ENCODE data around the gene SALL4. TPM values are rescaled to one million over a fixed set of nuclear protein-coding genes. Genes with fewer than 3 reads are reported as not detected.
"Not testable (repeated sequence)": the region's sequence is repeated elsewhere in the genome, so short reads cannot be mapped to it uniquely, and the experiment has no call there.

Gene SALL4
- total RNA-seq, 1 donor from 2014 or later = 219 TPM

GRCh38 chr20:51788822-51789221 is 13.5 kb downstream of the SALL4 start:
- Mint-ChIP-seq H3K4me3 (no peak overlapping the region), H3K27me3 (ENCODE audit: insufficient read depth, low read depth) (peaks cover 6% of the 10 kb centered on the region), H3K36me3 (peaks cover 49% of the 10 kb centered on the region), H3K9me3 (no peaks in the 10 kb centered on the region), H3K27ac (no peak overlapping the region), H3K4me1 (peaks cover 8% of the 10 kb centered on the region)
- H3K27ac ChIP-seq = no peak overlapping the region
- TF ChIP-seq EZH2phosphoT487 (IDR thresholded peaks at IDR 0.05) (no peak), EZH2 (IDR thresholded peaks at IDR 0.05) (no peak), CTCF (IDR thresholded peaks at IDR 0.05) (no peak)
- no peak overlapping the region for H3K4me3 ChIP-seq
- H4K20me1 ChIP-seq (ENCODE audit: low read depth) = peaks cover 100% of the 10 kb centered on the region
- no peak for DNase-seq (ENCODE audit: low spot score)
- no peak overlapping the region for H3K9ac ChIP-seq
- H3K36me3 ChIP-seq = peaks cover 23% of the 10 kb centered on the region
- no peak overlapping the region for H2AFZ ChIP-seq (replicated peaks)
- peaks cover 100% of the 10 kb centered on the region for H3K79me2 ChIP-seq (ENCODE audit: low read depth)
- peaks cover 10% of the 10 kb centered on the region for H3K4me1 ChIP-seq
- H3K4me2 ChIP-seq = no peak overlapping the region
- peaks cover 66% of the 10 kb centered on the region for H3F3A ChIP-seq (ENCODE audit: low read depth)
- no peaks in the 10 kb centered on the region for H3K27me3 ChIP-seq
- H3K9me3 ChIP-seq (ENCODE audit: low read depth) = no peaks in the 10 kb centered on the region

DNA sequence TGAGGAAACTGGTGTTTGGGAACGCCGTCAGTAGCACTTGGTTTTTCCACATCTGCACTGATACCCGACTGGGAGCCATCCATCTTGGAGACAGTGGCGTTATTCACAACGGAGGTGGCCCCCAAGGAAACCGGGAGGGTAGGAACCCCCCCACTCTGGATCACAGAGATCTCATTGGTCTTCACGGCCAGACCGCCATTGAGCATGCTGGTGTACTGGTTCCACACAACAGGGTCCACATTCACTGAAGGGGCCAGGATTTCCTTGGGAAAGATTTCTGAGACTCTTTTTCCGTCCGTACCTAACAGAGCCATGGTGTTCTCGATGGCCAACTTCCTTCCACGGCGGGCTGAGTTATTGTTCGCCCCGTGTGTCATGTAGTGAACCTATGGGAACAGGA is 18.0 kb downstream of the SALL4 start:
- no peak overlapping the region for H3K4me3 Mint-ChIP-seq
- H3K36me3 Mint-ChIP-seq = peaks cover 60% of the 10 kb centered on the region
- DNase-seq (ENCODE audit: low spot score) = no peak
- H3K9me3 ChIP-seq (ENCODE audit: low read depth) = no peaks in the 10 kb centered on the region
- no peak overlapping the region for H3K9ac ChIP-seq
- H3F3A ChIP-seq (ENCODE audit: low read depth) = peaks cover 88% of the 10 kb centered on the region
- H3K36me3 ChIP-seq = peaks cover 45% of the 10 kb centered on the region
- no peaks in the 10 kb centered on the region for H3K27me3 ChIP-seq
- H3K4me1 Mint-ChIP-seq = no peaks in the 10 kb centered on the region
- peak overlapping the region; percentile 5 for H3K27ac ChIP-seq
- no peaks in the 10 kb centered on the region for H3K4me1 ChIP-seq
- H3K4me3 ChIP-seq = no peak overlapping the region
- TF ChIP-seq EZH2 (IDR thresholded peaks at IDR 0.05) (no peak), CTCF (IDR thresholded peaks at IDR 0.05) (no peak), EZH2phosphoT487 (IDR thresholded peaks at IDR 0.05) (no peak)
- no peak overlapping the region for H3K27ac Mint-ChIP-seq
- no peak overlapping the region for H2AFZ ChIP-seq (replicated peaks)
- peaks cover 82% of the 10 kb centered on the region for H4K20me1 ChIP-seq (ENCODE audit: low read depth)
- H3K79me2 ChIP-seq (ENCODE audit: low read depth) = peaks cover 73% of the 10 kb centered on the region
- no peak overlapping the region for H3K4me2 ChIP-seq
- H3K9me3 Mint-ChIP-seq = peaks cover 9% of the 10 kb centered on the region
- H3K27me3 Mint-ChIP-seq (ENCODE audit: insufficient read depth, low read depth) = no peaks in the 10 kb centered on the region

DNA sequence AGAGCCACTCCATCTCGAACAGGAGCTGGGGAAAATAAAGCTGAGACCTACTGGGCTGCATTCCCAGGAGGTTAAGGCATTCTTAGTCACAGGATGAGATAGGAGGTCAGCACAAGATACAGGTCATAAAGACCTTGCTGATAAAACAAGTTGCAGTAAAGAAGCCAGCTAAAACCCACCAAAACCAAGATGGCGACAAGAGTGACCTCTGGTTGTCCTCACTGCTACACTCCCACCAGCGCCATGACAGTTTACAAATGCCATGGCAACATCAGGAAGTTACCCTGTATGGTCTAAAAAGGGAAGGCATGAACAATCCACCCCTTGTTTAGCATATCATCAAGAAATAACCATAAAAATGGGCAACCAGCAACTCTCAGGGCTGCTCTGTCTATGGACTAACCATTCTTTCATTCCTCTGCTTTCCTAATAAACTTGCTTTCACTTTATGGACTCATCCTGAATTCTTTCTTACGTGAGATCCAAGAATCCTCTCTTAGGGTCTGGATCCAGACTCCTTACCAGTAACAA is 24.0 kb downstream of the SALL4 start:
- Histone ChIP-seq H3K79me2 (ENCODE audit: low read depth) (peaks cover 13% of the 10 kb centered on the region), H4K20me1 (ENCODE audit: low read depth) (peaks cover 22% of the 10 kb centered on the region), H3K36me3 (peaks cover 27% of the 10 kb centered on the region), H3F3A (ENCODE audit: low read depth) (peaks cover 70% of the 10 kb centered on the region), H3K27ac (peak overlapping the region; percentile 70)
- not testable (repeated sequence) for H3K4me1 ChIP-seq; H3K27ac Mint-ChIP-seq; H3K4me3 Mint-ChIP-seq; H2AFZ ChIP-seq (replicated peaks); H3K4me1 Mint-ChIP-seq; H3K27me3 Mint-ChIP-seq (ENCODE audit: insufficient read depth, low read depth); H3K9ac ChIP-seq; DNase-seq (ENCODE audit: low spot score); H3K27me3 ChIP-seq; H3K9me3 ChIP-seq (ENCODE audit: low read depth); H3K4me2 ChIP-seq; H3K4me3 ChIP-seq
- Mint-ChIP-seq H3K9me3 (peaks cover 24% of the 10 kb centered on the region), H3K36me3 (peaks cover 48% of the 10 kb centered on the region)

GRCh38 chr20:51775241-51775640 is 27.1 kb downstream of the SALL4 start:
- Histone ChIP-seq H4K20me1 (ENCODE audit: low read depth) (no peaks in the 10 kb centered on the region), H3K27me3 (no peaks in the 10 kb centered on the region), H3K4me2 (no peak overlapping the region), H3K9ac (no peak overlapping the region), H3K4me1 (no peaks in the 10 kb centered on the region), H3F3A (ENCODE audit: low read depth) (peaks cover 43% of the 10 kb centered on the region), H3K36me3 (no peaks in the 10 kb centered on the region), H3K4me3 (no peak overlapping the region), H3K9me3 (ENCODE audit: low read depth) (no peaks in the 10 kb centered on the region), H3K27ac (no peak overlapping the region), H3K79me2 (ENCODE audit: low read depth) (no peaks in the 10 kb centered on the region), H2AFZ (replicated peaks) (no peak overlapping the region)
- Mint-ChIP-seq H3K27me3 (ENCODE audit: insufficient read depth, low read depth) (peaks cover 4% of the 10 kb centered on the region), H3K9me3 (peaks cover 20% of the 10 kb centered on the region), H3K27ac (peak overlapping the region; percentile 2), H3K4me3 (no peak overlapping the region), H3K4me1 (no peaks in the 10 kb centered on the region), H3K36me3 (peaks cover 23% of the 10 kb centered on the region)
- no peak for TF ChIP-seq CTCF (IDR thresholded peaks at IDR 0.05)
- TF ChIP-seq EZH2phosphoT487 (IDR thresholded peaks at IDR 0.05) = no peak
- no peak for TF ChIP-seq EZH2 (IDR thresholded peaks at IDR 0.05)
- DNase-seq (ENCODE audit: low spot score) = no peak

All from neural progenitor cell (in vitro differentiated cells).